Measurements from ENCODE around the gene TIMM23. TPM values are rescaled to one million over a fixed set of nuclear protein-coding genes. Genes with fewer than 3 reads are reported as not detected.

The TIMM23 gene
- total RNA-seq, 1 experiment from 2014 or later, result 125 TPM

- DNase-seq (ENCODE audit: low spot score), result no peak
- intact Hi-C loops (cut with micrococcal nuclease; ENCODE audit: unreplicated experiment), result no loop called here
- H3K4me1 ChIP-seq (ENCODE audit: insufficient read depth, low read length, poor library complexity, severe bottlenecking), result no peaks in the 10 kb centered on the region
- no peaks in the 10 kb centered on the region for H3K36me3 ChIP-seq (ENCODE audit: insufficient read depth, low read length, poor library complexity, severe bottlenecking)
- H3K27me3 ChIP-seq (replicated peaks; ENCODE audit: insufficient read depth, low read depth, low read length, poor library complexity), result peaks cover 10% of the 10 kb centered on the region
- no TSS peak for BruUV-seq (replicated peaks)
- H3K9me3 ChIP-seq (ENCODE audit: low read depth, low read length, poor library complexity, severe bottlenecking), result no peaks in the 10 kb centered on the region
- H3K27ac ChIP-seq (ENCODE audit: low read depth, low read length, poor library complexity, severe bottlenecking), result no peak overlapping the region
- no peak overlapping the region for H3K4me3 ChIP-seq (ENCODE audit: low read depth, low read length, poor library complexity, severe bottlenecking)
- CTCF ChIA-PET, result interaction anchor here (0.6 kb wide), 1 partner anchor 14 kb away, joined by 5 read pairs; no protein-coding TSS in a partner anchor
- POLR2A ChIA-PET (ENCODE audit: low non-redundant PET), result no interaction called here
- no peak for TF ChIP-seq EZH2 (IDR thresholded peaks at IDR 0.05; ENCODE audit: borderline replicate concordance, low read depth, low read length, poor library complexity, severe bottlenecking)
- TF ChIP-seq, protein P1, sequence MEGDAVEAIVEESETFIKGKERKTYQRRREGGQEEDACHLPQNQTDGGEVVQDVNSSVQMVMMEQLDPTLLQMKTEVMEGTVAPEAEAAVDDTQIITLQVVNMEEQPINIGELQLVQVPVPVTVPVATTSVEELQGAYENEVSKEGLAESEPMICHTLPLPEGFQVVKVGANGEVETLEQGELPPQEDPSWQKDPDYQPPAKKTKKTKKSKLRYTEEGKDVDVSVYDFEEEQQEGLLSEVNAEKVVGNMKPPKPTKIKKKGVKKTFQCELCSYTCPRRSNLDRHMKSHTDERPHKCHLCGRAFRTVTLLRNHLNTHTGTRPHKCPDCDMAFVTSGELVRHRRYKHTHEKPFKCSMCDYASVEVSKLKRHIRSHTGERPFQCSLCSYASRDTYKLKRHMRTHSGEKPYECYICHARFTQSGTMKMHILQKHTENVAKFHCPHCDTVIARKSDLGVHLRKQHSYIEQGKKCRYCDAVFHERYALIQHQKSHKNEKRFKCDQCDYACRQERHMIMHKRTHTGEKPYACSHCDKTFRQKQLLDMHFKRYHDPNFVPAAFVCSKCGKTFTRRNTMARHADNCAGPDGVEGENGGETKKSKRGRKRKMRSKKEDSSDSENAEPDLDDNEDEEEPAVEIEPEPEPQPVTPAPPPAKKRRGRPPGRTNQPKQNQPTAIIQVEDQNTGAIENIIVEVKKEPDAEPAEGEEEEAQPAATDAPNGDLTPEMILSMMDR (conservative IDR thresholded peaks at IDR 0.05; ENCODE audit: low read depth, low read length), result no peak
These were observed 79.9 kb downstream of the TIMM23 start for GRCh38 chr10:46052057-46052790.

DNA sequence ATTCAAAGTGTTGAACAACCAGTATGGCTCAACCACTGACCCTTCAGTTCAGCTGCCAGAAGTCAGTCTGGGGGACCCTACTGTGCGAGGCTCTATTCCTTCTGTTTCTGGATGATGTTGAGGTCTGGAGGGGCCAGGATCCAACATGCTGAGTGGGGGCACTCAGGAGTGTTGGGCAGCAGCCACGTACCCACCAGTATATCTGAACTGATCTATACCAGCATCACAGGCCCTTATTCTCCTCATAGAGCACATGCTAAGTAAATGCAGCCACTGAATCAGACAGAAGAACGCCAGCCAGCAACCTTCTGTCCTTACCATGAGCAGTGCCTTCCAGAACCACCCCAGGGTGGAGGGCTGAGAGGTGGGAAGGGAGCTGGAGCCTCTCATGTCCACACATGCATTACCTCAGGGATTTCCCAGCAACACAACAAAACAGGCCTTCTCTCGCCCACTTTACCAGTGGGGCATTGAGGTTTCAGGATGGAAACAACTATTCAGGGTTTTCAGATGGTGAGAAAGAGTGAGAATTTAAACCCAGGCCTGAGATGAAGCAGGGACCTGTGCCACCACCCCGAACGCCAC, 80.6 kb downstream of the TIMM23 start:
- no TSS peak for BruUV-seq (replicated peaks)
- Histone ChIP-seq H3K27ac (ENCODE audit: low read depth, low read length, poor library complexity, severe bottlenecking) (no peak overlapping the region), H3K4me1 (ENCODE audit: insufficient read depth, low read length, poor library complexity, severe bottlenecking) (no peaks in the 10 kb centered on the region), H3K27me3 (replicated peaks; ENCODE audit: insufficient read depth, low read depth, low read length, poor library complexity) (peaks cover 7% of the 10 kb centered on the region), H3K36me3 (ENCODE audit: insufficient read depth, low read length, poor library complexity, severe bottlenecking) (no peaks in the 10 kb centered on the region), H3K9me3 (ENCODE audit: low read depth, low read length, poor library complexity, severe bottlenecking) (no peaks in the 10 kb centered on the region), H3K4me3 (ENCODE audit: low read depth, low read length, poor library complexity, severe bottlenecking) (no peak overlapping the region)
- POLR2A ChIA-PET (ENCODE audit: low non-redundant PET), result no interaction called here
- intact Hi-C loops (cut with micrococcal nuclease; ENCODE audit: unreplicated experiment), result no loop called here
- CTCF ChIA-PET, result interaction anchor here (0.6 kb wide), 1 partner anchor 13 kb away, joined by 5 read pairs; no protein-coding TSS in a partner anchor
- DNase-seq (ENCODE audit: low spot score), result no peak
- TF ChIP-seq, protein P1 (conservative IDR thresholded peaks at IDR 0.05; ENCODE audit: low read depth, low read length), result no peak
- TF ChIP-seq EZH2 (IDR thresholded peaks at IDR 0.05; ENCODE audit: borderline replicate concordance, low read depth, low read length, poor library complexity, severe bottlenecking), result no peak

Other genes with a start within 250 kb of the TIMM23 start
- 27.7 and 31.7 TPM in 2 replicates for gene WASHC2C, start 245.2 kb upstream of the TIMM23 start, total RNA-seq (2021)
- gene AGAP4, start 125.0 kb upstream of the TIMM23 start, total RNA-seq (2021), result 20.8 and 22.6 TPM in 2 replicates
- 48.0 and 50.6 TPM in 2 replicates for gene NCOA4, start 58.1 kb downstream of the TIMM23 start, total RNA-seq (2021)
- gene MSMB, start 73.8 kb downstream of the TIMM23 start, total RNA-seq (2021), result not detected in 2 replicates

All from A673 (cell line).